HFF-Myc (cell line): ENCODE data around the gene GJB5.

ENCODE experiments used
- DNase-seq: peaks from one replicate; pipeline ENCODE4 v3.0.0-alpha.2; 2011; ENCODE audit warnings: low read depth; ENCODE audit errors: extremely low read depth
- H3K4me3 ChIP-seq: replicated peaks from 2 replicates; pipeline ENCODE4 v1.5.1; 2011; ENCODE audit warnings: low read depth, mild to moderate bottlenecking, control low read depth, low read length
- TF ChIP-seq, protein P1 (sequence below): IDR thresholded peaks from 2 replicates; pipeline ENCODE4 v1.5.1; 2012; ENCODE audit warnings: mild to moderate bottlenecking, low read depth, low read length, control low read depth; ENCODE audit errors: missing control alignments

GJB5 gene

GRCh38 chr1:34794001-34794789, 39.3 kb downstream of the GJB5 start:
- TF ChIP-seq, protein P1, sequence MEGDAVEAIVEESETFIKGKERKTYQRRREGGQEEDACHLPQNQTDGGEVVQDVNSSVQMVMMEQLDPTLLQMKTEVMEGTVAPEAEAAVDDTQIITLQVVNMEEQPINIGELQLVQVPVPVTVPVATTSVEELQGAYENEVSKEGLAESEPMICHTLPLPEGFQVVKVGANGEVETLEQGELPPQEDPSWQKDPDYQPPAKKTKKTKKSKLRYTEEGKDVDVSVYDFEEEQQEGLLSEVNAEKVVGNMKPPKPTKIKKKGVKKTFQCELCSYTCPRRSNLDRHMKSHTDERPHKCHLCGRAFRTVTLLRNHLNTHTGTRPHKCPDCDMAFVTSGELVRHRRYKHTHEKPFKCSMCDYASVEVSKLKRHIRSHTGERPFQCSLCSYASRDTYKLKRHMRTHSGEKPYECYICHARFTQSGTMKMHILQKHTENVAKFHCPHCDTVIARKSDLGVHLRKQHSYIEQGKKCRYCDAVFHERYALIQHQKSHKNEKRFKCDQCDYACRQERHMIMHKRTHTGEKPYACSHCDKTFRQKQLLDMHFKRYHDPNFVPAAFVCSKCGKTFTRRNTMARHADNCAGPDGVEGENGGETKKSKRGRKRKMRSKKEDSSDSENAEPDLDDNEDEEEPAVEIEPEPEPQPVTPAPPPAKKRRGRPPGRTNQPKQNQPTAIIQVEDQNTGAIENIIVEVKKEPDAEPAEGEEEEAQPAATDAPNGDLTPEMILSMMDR: no peak
- DNase-seq: no peak
- no peak overlapping the region for H3K4me3 ChIP-seq

- TF ChIP-seq, protein P1: no peak
- DNase-seq: no peak
- H3K4me3 ChIP-seq: no peak overlapping the region
Measured at GRCh38 chr1:34794790-34795180, 39.9 kb downstream of the GJB5 start.

DNA sequence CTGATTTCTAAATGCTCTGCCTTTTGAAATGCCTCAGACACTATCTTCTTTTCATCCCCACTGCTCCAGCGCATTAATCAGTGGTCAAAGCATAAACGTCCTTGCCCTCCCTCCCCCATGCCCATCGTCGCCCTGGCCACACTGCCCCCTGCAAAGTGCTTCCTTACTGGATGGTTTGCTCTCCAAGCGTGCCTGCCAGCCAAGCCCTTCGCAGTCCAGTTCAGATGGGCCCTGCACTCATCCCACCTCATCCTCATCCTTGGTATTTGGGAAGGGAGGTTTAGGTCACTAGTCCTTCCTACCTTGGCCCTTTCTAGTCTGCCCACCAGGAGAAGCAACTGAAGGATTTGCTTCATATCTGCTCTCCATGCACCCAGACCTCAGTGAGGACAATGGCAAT, 41.1 kb downstream of the GJB5 start:
- H3K4me3 ChIP-seq: no peak overlapping the region
- DNase-seq: no peak
- TF ChIP-seq, protein P1: no peak

- no peak overlapping the region for H3K4me3 ChIP-seq
- TF ChIP-seq, protein P1: no peak
- no peak for DNase-seq
Measured at GRCh38 chr1:34796990-34797389, 42.1 kb downstream of the GJB5 start.

- no peak overlapping the region for H3K4me3 ChIP-seq
- no peak for DNase-seq
- TF ChIP-seq, protein P1: no peak
Measured at GRCh38 chr1:34800214-34800613, 45.4 kb downstream of the GJB5 start.

DNA sequence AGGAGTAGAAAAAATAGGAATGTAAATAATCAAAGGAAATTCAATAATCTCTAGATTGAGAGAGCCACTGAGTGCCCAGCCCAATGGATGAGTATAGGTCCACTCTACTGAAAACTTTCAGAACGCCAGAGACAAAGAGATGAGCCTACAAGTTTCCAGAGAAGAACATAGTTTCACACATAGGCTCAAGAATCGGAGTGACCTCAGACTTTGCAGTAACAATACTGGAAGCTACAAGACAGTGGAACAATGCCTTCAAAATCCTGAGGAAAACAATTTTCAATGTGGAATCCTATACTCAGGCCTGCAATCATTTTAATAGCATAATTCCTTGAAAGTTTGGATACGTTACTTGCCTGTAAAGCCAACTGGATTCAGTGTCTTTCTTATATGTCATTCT, 48.9 kb downstream of the GJB5 start:
- no peak overlapping the region for H3K4me3 ChIP-seq
- TF ChIP-seq, protein P1: no peak
- DNase-seq: no peak

GRCh38 chr1:34806396-34806795, 51.5 kb downstream of the GJB5 start:
- no peak for DNase-seq

More at GRCh38 chr1:34806396-34806795, 51.5 kb downstream of the GJB5 start:
- TF ChIP-seq, protein P1: no peak
- no peak overlapping the region for H3K4me3 ChIP-seq
